ENCODE data around the gene GNA15. TPM values are rescaled to one million over a fixed set of nuclear protein-coding genes. Genes with fewer than 3 reads are reported as not detected.

The GNA15 gene
- total and polyA plus RNA-seq, 2 experiments from 2014 or later, result 0.29 to 1.5 TPM

GRCh38 chr19:3129112-3129511, 6.7 kb upstream of the GNA15 start:
- no peak for DNase-seq (ENCODE audit: low spot score)
- Histone ChIP-seq H3K4me3 (no peak overlapping the region), H3K4me1 (ENCODE audit: insufficient read depth) (no peaks in the 10 kb centered on the region), H3K27ac (no peak overlapping the region), H3K9me3 (ENCODE audit: low read depth) (no peaks in the 10 kb centered on the region), H3K79me2 (no peaks in the 10 kb centered on the region), H3K36me3 (replicated peaks; ENCODE audit: insufficient read depth, low read depth) (no peaks in the 10 kb centered on the region), H3K9me2 (replicated peaks; ENCODE audit: insufficient read depth) (no peaks in the 10 kb centered on the region), H2AFZ (no peak overlapping the region), H3K4me2 (no peak overlapping the region), H3K27me3 (no peaks in the 10 kb centered on the region), H4K20me1 (ENCODE audit: insufficient read depth, poor library complexity, severe bottlenecking) (no peaks in the 10 kb centered on the region)
- no peak for TF ChIP-seq EZH2 (IDR thresholded peaks at IDR 0.05; ENCODE audit: borderline replicate concordance)
- no peak for TF ChIP-seq EZH2phosphoT487 (IDR thresholded peaks at IDR 0.05; ENCODE audit: low read depth, severe bottlenecking, unreplicated experiment)
- TF ChIP-seq, protein P1, sequence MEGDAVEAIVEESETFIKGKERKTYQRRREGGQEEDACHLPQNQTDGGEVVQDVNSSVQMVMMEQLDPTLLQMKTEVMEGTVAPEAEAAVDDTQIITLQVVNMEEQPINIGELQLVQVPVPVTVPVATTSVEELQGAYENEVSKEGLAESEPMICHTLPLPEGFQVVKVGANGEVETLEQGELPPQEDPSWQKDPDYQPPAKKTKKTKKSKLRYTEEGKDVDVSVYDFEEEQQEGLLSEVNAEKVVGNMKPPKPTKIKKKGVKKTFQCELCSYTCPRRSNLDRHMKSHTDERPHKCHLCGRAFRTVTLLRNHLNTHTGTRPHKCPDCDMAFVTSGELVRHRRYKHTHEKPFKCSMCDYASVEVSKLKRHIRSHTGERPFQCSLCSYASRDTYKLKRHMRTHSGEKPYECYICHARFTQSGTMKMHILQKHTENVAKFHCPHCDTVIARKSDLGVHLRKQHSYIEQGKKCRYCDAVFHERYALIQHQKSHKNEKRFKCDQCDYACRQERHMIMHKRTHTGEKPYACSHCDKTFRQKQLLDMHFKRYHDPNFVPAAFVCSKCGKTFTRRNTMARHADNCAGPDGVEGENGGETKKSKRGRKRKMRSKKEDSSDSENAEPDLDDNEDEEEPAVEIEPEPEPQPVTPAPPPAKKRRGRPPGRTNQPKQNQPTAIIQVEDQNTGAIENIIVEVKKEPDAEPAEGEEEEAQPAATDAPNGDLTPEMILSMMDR (IDR thresholded peaks at IDR 0.05; ENCODE audit: poor library complexity), result peak; percentile 47
- 38% methylated on average over 1 of the region's 1 CpG for WGBS (ENCODE audit: low lambda C conversion rate, missing lambda C conversion rate)

GRCh38 chr19:3131168-3131567, 4.7 kb upstream of the GNA15 start:
- no peaks in the 10 kb centered on the region for H3K36me3 ChIP-seq (replicated peaks; ENCODE audit: insufficient read depth, low read depth)
- no peaks in the 10 kb centered on the region for H3K27me3 ChIP-seq
- no peaks in the 10 kb centered on the region for H3K79me2 ChIP-seq
- no peak overlapping the region for H3K4me3 ChIP-seq
- H3K9me3 ChIP-seq (ENCODE audit: low read depth), result no peaks in the 10 kb centered on the region
- H2AFZ ChIP-seq, result no peak overlapping the region
- H3K27ac ChIP-seq, result no peak overlapping the region
- H3K4me1 ChIP-seq (ENCODE audit: insufficient read depth), result no peaks in the 10 kb centered on the region
- TF ChIP-seq, protein P1 (IDR thresholded peaks at IDR 0.05; ENCODE audit: poor library complexity), result no peak
- TF ChIP-seq EZH2phosphoT487 (IDR thresholded peaks at IDR 0.05; ENCODE audit: low read depth, severe bottlenecking, unreplicated experiment) (no peak), EZH2 (IDR thresholded peaks at IDR 0.05; ENCODE audit: borderline replicate concordance) (no peak)
- no peaks in the 10 kb centered on the region for H3K9me2 ChIP-seq (replicated peaks; ENCODE audit: insufficient read depth)
- H3K4me2 ChIP-seq, result no peak overlapping the region
- no peaks in the 10 kb centered on the region for H4K20me1 ChIP-seq (ENCODE audit: insufficient read depth, poor library complexity, severe bottlenecking)
- 94% methylated on average over 20 of the region's 24 CpGs for WGBS (ENCODE audit: low lambda C conversion rate, missing lambda C conversion rate)
- DNase-seq (ENCODE audit: low spot score), result no peak

GRCh38 chr19:3132971-3133792, 2.7 kb upstream of the GNA15 start:
- no peak for DNase-seq (ENCODE audit: low spot score)

More at GRCh38 chr19:3132971-3133792, 2.7 kb upstream of the GNA15 start:
- H3K9me2 ChIP-seq (replicated peaks; ENCODE audit: insufficient read depth), result no peaks in the 10 kb centered on the region
- TF ChIP-seq, protein P1 (IDR thresholded peaks at IDR 0.05; ENCODE audit: poor library complexity), result no peak
- no peak for TF ChIP-seq EZH2phosphoT487 (IDR thresholded peaks at IDR 0.05; ENCODE audit: low read depth, severe bottlenecking, unreplicated experiment)
- TF ChIP-seq EZH2 (IDR thresholded peaks at IDR 0.05; ENCODE audit: borderline replicate concordance), result no peak
- no peak overlapping the region for H3K4me2 ChIP-seq
- no peaks in the 10 kb centered on the region for H3K4me1 ChIP-seq (ENCODE audit: insufficient read depth)
- no peak overlapping the region for H3K27ac ChIP-seq
- H3K9me3 ChIP-seq (ENCODE audit: low read depth), result no peaks in the 10 kb centered on the region
- WGBS (ENCODE audit: low lambda C conversion rate, missing lambda C conversion rate), result 77% methylated on average over 24 of the region's 24 CpGs
- no peaks in the 10 kb centered on the region for H3K27me3 ChIP-seq
- H3K36me3 ChIP-seq (replicated peaks; ENCODE audit: insufficient read depth, low read depth), result no peaks in the 10 kb centered on the region
- H4K20me1 ChIP-seq (ENCODE audit: insufficient read depth, poor library complexity, severe bottlenecking), result no peaks in the 10 kb centered on the region
- H3K4me3 ChIP-seq, result no peak overlapping the region
- no peaks in the 10 kb centered on the region for H3K79me2 ChIP-seq
- H2AFZ ChIP-seq, result no peak overlapping the region
